ENCODE results near the gene ADCY10. TPM values are rescaled to one million over a fixed set of nuclear protein-coding genes. Genes with fewer than 3 reads are reported as not detected.

Gene ADCY10
- total RNA-seq, 1 donor, result under 0.01 TPM

DNA sequence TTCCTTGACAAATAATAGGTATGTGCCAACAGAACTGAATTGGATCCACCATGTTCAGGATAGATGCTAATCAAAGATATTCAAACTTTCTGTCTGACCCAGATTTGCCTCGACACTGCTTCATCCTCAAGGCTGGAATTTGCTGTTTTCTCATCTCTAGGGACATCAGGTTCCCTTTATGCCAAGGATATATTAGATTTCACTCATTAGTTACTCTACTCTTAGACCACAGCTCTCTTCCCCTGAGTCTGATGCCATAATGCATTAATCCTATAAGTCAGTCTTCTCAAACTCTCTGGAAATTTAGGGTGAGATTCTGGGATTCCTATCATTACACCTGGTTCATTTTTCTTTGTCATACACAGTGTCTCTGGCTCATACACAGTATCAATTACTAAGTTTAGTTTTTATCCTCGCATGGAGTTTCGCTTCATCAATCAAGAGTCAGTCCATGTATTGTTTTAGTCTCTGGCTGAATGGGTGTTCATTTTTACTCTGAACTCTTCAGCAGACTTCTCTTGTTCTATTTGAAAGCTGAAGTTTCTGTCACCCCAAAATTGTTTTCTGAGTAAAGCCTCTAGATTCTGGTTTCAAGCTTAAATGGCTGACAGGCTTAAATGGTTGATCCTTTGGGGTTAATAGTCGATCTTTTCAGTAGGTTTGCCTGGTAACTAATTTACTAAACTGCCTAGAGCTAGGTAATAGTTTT lies 13.3 kb upstream of the ADCY10 start:
- DNase-seq (ENCODE audit: low read depth in 2 of 3, low spot score in 2 of 3), result no peak

DNA sequence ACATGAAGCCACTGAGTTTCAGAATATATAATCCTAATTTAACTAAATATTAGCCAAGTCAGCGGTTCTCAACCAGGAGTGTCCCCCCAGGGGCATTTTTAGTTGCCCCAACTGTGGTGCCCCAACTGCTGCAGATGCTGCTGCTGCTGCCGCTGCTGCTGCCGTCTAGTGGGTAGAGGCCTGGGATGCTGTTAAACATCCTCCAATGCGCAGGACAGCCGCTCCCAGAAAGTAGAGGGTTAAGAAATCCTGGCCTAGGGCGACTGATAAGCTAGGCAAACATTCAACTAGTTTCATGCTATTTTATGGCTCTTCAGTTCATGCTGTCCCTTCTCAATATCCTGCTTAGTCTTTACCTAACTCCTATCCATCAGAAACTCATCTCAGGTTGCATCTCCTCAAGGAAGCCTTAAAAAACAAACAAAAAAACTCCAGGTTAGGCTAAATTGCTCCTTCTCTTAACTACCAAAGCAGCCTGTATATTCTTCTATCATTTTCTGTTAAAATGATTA lies 12.6 kb upstream of the ADCY10 start:
- no peak for DNase-seq (ENCODE audit: low read depth in 2 of 3, low spot score in 2 of 3)

DNA sequence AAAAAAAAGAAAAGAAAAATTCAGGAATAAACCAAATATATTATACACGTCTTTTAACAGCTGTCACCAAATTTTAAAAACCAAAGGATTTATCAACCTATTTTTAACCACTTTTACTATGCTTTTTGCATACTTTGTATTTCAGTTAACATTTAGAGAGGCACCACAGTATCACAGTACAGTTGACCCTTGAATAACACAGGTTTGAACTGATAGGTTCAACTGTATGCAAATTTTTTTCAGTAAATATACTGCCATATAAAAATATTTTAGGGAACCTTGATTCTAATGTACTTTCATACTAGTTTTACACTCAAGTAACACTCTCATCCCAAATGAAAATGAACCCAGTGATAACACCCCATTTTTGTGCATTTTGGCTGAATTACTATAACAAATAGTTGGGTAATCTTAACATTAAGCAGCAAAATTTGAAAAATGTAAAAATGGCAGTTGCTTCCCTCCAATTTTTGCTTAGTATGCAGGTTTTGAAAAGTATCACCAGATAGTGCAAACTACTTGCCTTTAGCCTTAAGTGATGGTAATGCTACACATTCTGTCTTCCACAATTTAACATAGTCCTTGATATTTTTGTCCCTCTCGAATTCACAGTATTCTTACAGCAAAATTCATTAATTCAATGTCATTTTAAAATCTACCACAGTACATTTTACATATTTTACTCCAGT lies 10.8 kb upstream of the ADCY10 start:
- DNase-seq (ENCODE audit: low read depth in 2 of 3, low spot score in 2 of 3), result no peak

DNA sequence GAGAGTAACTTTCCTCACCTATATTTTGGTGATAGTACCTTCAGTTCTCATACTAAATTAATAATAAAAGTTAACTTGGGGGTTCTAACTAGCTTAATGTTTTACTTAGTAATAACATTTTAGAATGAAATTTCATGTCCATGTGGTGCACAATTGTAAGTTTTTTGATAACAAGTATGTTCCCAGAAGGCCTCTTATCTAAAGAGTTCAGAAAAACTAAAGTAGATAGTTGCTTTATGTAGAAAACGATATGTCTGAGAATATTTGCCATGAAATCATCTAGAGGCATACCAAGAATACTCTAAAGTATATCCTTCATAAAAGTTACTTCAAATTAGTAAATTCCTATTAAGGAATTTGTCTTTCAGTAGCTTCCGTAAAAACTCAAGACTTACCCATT lies 10.2 kb upstream of the ADCY10 start:
- no peak for DNase-seq (ENCODE audit: low read depth in 2 of 3, low spot score in 2 of 3)

DNA sequence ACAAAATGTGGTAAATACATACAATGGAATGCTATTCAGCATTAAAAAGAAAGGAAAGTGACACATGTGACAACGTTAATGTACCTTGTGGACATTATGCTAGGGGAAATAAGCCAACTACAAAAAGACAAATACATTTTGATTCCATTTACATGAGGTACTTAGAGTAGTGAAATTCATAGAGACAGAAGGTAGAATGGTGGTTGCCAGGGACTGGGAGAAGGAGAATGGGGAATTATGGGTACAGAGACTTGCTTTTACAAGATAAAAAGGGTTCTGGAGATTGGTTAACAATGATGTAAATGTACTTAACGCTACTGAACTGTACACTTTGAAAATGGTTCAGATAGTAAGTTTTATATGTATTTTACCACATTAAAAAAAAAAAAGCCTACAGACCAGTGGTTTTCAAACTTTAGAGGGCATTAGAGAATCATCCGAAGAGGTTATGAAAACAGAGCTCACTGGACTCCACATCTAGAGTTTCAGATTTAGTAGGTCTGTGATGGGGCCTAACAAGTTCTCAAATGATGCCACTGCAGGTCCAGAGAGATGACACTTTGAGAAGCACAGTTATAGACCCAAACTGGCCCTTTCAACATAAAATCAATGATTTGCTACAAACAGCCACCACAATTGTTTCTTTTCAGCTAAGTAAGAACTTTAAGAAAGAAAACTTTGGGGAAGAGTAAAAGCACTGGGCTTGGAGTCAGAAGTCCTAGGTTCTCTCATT lies 9.6 kb upstream of the ADCY10 start:
- no peak for DNase-seq (ENCODE audit: low read depth in 2 of 3, low spot score in 2 of 3)

DNA sequence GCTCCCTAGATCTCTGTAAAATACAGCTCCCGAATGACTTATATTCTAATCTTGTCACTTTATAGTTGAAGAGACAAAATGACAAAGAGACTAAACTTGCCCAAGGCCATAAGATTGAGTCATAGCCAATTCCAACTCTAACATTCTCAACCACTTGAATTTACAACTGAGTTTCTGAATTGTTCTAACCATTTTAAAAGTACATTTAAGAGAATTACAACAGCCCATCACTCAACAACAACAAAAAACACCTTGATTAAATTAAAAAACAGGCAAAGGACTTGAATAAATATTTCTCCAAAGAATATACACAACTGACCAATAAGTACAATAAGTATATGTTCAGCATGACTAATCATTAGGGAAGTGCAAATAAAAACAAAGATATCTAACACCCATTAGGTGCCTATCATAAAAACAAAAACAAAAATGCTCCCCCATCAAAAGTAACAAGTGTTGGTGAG lies 8.7 kb upstream of the ADCY10 start:
- DNase-seq (ENCODE audit: low read depth in 2 of 3, low spot score in 2 of 3), result no peak

DNA sequence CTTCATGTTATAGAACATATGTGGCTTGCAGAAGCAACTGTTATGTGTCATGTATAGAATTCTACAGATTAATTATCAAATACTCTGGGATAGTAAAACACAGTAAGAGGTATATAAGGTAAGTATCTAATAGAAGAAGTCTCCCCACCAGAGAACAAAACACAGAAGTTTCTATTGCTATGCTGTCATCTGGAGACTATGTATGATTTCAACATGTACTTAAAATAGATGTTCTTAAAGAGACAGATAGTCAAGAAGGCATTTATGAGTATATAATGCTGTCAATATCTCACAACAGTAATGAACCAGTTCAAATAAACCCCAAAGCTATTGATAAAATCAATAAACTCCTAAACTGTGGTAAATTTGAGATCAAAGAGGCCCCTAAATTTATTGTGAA lies 8.1 kb upstream of the ADCY10 start:
- DNase-seq (ENCODE audit: low read depth in 2 of 3, low spot score in 2 of 3), result no peak

DNA sequence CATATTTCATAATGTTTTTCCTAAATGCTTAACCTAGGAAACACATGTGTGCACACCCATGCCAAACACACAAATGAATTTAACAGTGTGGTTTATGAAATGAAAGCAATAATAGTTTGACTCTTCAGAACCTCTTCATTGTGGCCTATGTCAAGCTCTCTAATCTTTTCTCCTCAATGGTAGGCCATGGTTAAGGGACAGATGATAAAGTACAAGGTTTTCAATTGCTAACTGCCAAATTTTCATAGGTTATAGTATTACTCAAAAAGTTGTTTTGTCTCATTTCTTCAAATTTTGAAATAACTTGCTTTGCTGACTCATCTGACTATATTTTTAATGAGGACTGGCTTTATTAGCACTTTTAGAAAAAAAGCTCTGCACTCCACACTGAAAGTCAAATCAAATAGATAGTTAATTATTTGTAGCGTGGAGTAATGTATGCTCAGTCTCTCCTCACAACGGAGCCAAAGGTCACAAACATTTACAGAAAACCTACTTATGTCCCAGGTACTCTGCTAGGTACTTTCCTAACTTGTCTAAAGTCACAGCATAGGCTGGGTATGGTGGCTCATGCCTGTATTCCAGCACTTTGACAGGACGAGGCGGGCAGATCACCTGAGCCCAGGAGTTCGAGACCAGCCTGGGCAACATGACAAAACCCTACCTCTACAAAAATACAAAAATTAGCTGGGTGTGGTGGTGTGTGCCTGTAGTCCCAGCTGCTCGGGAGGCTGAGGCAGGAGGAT lies 3.0 kb upstream of the ADCY10 start:
- DNase-seq (ENCODE audit: low read depth in 2 of 3, low spot score in 2 of 3), result no peak

DNA sequence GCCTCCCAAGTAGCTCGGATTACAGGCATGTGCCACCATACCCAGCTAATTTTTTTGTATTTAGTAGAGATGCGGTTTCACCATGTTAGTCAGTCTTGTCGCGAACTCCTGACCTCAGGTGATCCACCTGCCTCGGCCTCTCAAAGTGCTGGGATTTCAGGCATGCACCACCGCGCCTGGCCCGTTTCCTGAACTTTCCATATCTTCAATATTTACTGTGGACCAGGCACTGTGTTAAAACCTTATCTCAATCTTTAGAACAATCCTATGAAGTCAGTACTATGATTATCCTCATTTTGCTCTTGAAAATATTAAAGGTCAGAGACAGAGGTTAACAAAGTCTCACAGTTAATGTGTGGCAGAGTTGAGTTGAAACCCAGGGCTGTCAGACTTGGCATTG lies 1.6 kb upstream of the ADCY10 start:
- no peak for DNase-seq (ENCODE audit: low read depth in 2 of 3, low spot score in 2 of 3)

DNA sequence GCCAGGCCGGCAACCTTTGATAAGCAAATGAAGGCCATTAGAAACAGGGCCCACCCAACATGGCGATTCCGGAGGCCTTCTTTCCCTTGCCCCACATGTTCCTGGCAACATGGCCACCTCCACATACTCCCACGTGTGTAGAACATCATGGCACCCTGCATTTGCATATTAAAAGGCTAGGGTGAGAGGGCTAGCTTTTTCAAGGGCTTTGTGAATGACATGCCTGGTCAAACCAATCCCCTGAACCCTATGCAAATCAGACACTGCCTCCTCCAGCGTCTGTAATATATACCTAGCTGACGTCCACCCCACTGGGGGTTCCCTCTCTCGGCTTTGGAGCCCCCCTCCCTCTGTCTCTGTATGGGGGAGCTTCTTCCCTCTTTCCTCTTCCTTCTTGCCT lies 1.6 kb downstream of the ADCY10 start:
- no peak for DNase-seq (ENCODE audit: low read depth in 2 of 3, low spot score in 2 of 3)

DNA sequence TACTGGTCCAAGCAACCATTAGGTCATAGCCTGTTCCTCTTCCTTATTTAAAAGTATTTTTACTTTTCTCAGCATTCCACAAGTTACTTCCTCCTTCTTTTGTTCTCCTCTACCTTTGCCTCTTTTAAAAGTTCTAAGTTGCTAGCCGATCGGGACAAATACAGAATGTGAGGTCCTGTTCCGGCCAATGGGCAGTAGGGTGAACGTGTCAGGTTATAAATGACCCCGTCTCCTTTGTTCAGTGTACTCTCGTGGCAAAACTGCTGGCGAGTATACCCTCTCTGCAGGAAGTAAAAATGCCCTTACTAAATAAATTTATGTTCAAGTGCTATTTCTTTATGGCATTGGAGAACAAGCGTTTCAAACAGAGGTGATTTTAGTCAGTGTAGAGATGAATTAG lies 2.5 kb downstream of the ADCY10 start:
- no peak for DNase-seq (ENCODE audit: low read depth in 2 of 3, low spot score in 2 of 3)

DNA sequence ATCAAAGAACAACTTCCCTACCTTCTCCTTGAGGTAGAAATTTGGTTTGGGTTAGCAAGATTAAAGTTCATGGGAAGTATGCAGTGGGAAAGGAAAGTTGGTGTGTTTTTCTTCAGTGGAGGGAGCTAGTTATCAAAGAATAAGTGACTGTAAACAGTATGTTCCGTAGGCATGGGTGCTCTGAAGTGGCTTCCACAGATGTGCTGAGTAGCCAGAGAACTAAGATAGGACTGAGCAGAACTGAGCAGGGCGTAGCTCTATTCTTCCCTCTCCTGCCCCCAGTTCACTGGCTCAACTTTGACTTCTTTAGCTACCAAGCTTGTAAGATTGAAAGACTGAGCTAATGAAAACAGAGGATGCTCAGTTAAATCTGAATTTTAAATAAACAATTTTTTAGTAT lies 3.4 kb downstream of the ADCY10 start:
- DNase-seq (ENCODE audit: low read depth in 2 of 3, low spot score in 2 of 3), result no peak

DNA sequence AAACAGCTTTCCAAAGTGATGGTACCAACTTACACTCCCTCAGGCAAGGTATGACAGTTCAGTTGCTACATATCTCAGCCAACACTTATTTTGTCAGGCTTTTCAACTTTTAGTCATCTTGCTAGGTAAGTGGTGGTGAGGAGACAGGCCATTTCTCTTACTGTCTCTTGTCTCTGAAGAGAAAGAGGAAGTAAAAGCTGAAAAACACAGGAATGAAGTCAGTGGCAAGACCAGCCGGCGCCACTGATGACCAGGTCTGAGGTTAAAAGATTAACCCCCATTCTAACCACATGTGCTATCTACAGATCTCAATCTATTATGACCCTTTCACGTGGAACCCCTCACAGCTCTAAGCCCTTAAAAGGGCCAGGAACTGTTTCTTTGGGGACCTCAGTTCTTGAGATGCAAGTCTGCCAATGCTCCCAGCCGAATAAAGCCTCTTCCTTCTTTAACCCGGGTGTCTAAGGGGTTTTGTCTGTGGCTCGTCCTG lies 4.2 kb downstream of the ADCY10 start:
- no peak for DNase-seq (ENCODE audit: low read depth in 2 of 3, low spot score in 2 of 3)

DNA sequence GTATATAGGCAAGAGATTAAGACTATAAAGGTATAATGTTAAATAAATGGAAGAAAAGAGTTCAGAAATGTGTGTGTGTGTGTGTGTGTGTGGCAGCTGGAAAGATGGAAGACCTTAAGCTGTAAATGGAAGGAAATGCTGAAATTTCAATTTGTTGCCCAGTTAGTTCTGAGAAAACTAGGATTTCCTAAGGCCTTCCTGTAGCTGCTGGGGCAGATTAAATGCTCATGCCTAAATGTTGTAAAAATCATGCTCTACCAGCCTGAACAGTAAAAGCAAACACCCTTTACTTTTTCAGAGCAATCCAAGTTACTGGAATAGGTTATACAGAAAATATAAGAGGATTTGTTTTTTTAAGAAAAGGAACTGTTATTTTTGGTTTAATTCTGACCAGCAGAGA lies 8.3 kb downstream of the ADCY10 start:
- no peak for DNase-seq (ENCODE audit: low read depth in 2 of 3, low spot score in 2 of 3)

DNA sequence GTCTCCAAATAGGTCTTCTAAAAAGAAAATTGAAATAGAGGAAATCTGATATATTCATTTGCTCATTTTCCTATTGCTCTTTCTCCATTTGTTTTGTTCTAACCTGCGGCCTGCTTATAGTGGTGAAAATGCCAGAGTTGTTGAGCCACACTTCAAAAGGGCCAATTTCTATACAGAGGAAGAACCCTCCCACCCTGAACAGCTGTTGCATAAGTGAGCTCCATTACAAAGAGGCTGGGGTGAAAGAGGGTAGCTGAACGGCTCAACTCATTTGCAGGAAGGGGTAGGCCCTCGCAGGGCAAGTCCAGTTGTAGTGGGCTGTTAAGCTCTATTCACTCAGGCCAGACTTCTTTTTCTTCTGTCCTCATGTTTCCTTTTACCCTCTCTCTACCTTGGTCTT lies 8.8 kb downstream of the ADCY10 start:
- no peak for DNase-seq (ENCODE audit: low read depth in 2 of 3, low spot score in 2 of 3)

DNA sequence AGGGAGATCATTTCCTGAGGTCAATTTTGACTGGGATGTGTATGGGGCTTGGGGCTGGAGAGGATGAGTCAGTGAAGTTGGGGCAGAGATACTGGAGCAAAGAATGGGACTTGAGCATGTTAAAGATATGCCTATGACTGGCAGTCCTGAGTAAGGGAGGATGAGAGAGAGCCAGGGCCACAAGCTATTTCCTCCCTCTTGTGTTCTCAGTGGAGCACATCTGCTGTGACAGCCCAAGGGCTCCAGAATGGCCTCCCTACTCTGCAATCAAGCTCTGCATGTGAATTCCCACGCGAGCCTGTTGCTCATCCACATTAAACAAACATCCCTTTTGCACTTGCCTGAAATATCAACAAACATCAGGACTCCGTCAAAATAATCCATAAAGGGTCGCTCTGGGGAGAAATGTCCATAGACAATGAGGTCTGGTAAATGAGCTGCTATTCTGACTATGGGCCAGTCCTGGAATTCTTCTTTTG lies 9.2 kb downstream of the ADCY10 start:
- DNase-seq (ENCODE audit: low read depth in 2 of 3, low spot score in 2 of 3), result no peak

DNA sequence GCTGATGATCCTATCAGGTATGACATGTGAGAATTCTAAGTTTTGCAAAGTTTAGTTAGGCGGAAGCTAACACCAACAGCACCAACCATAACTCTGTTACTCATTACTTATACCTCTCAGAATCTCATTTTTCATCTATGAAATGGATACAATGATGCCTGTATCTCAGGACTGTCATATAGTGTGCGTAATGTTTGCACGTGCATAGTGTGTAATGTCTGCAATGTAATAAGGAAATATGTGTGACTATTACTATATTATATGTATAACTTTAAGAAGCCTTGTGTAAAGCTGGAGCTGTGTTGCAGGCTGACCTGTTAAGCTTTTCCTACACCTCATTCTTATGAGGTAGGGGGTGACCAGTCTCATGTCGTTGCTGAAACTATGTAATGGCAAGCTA lies 13.0 kb downstream of the ADCY10 start:
- no peak for DNase-seq (ENCODE audit: low read depth in 2 of 3, low spot score in 2 of 3)

DNA sequence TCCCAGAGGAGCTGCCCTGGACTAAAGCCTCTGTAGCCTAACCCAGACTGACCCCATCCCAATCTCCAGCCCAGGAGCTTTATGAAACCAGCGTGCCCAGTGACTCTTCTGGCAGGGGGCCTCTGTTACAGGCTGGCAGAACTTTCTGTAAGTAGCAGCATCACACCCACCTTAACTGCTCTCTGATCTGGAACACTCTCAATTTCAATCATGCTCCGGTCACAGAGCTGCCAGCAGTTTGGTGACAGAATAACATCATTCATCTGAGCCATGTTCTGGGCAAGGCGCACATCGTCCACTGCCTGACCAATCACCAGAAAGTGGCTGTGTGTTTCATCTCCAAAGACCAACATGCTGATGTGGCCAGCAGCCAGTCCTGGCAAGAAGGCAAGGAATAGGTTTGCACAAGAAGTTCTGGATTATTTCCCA lies 14.7 kb downstream of the ADCY10 start:
- no peak for DNase-seq (ENCODE audit: low read depth in 2 of 3, low spot score in 2 of 3)

DNA sequence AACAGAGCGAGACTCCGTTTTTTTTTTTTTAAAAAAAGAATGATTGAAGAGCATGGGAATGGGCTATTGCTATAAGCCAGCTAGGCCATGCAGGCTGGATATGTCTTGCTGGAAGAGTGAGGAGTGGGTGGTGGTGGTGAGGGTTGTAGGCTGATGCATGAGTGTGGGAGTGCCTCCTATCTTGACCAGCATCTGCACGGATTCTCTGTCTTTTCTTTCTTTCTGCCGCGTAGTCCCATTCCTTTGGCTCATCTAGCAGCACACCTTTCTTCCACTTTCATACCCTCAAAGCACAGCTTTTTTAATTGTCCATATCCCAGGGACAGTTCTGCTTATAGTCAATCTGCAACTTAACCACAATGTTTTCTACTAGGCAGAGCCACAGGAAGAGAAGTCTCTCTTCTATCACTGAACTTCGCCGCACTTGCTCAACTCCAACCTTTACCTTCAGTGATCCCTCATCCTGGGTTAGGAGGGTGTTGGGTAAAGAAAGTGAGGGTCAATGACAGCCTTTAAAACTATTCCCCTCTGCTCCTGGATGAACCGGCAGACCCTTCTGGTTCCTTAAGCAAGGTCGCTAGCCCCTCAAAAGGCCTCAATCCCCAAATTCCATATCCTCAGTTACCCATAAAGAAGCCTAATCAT lies 15.2 kb downstream of the ADCY10 start:
- no peak for DNase-seq (ENCODE audit: low read depth in 2 of 3, low spot score in 2 of 3)

DNA sequence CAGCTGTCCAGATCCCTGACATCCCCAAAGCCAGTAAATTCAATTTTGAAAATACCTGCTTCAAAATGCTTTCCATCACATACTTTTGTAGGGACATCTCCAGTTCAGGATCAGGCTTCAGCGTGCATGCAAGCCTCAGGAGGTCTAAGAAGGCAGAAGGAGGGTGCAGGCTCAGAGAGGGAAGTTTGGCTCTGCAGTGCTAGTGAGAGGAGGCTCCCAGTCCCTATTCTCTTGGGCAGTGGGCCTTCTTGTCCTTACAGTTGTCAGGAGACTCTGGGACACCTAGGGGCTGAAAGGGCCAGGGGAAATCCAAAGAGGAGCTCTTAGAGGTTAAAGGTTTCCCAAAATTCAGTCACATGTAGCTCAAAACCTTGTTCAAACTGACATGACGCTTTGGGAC lies 20.1 kb downstream of the ADCY10 start:
- no peak for DNase-seq (ENCODE audit: low read depth in 2 of 3, low spot score in 2 of 3)
